Omental fat pad (tissue), 4 donors: ENCODE measurements around the gene ARHGEF17. TPM values are rescaled to one million over a fixed set of nuclear protein-coding genes. Genes with fewer than 3 reads are reported as not detected.

Experiments
- ATAC-seq: fragments of 150-250 bp; one replicate; pipeline ENCODE4 v1.9.1; 2016; ENCODE audit warnings: mild to moderate bottlenecking, moderate library complexity; ENCODE audit not compliant: low FRiP score
- DNase-seq: peaks from one replicate; pipeline ENCODE4 v3.0.0-alpha.2; 2019; ENCODE audit warnings: low spot score
- total RNA-seq, 4 donors: library from RNA; depleted of rRNA; stranded (reverse); fragments of >200 nt; gene quantifications; one replicate each; pipeline ENCODE4 v1.1.0, GENCODE V29; 2016
- TF ChIP-seq, protein P1 (sequence below), 3 donors: fragments of 450-650 bp; IDR thresholded peaks; one replicate each; pipeline ENCODE4 v1.5.1; 2016 to 2017; ENCODE audit warnings: antibody characterized with exemption in 3 of 3, mild to moderate bottlenecking in 3 of 3, moderate library complexity in 2 of 3

ARHGEF17 gene
- total RNA-seq, 4 donors from 2014 or later: 27.3 to 80.7 (median 31.9) TPM

DNA sequence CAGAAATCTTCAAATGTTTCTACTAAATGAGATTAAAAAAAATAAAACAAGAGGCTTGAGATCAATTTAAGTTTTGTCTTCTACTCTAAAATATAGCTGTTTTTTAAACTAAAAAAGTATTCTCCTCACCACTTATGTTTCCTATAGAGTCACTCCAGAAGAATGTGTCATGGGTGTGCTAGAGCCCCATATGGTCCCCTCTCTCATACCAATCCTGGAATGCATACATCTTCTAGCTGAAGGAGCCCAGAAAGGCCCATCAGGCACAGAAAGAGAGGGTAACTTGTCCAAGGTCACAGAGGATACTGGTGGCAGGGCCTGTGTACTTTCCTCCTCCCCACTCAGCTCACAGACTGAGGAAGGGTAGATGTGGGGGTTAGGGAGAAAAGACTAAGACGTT lies 102.6 kb downstream of the ARHGEF17 start:
- no peak for ATAC-seq

DNA sequence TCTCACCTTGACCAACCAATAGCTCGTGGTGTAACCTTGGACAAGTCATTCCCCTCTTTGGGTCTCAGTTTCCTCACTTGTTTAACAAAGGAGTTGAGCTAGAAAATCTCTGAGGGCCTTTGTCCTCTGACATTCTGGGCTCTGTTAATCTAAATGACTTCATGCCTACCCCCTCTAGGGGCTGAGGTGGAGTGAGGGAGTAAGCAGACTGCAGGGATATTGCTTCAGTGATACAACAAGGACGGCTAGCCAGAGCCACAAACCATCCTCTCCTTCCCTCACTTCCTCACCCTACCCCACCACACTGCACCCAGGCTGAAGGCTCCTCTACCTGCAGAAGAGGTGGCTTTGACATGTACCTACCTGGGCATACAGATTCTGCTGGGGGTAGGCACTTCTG lies 103.0 kb downstream of the ARHGEF17 start:
- ATAC-seq (peak; percentile 33), DNase-seq (no peak)
- TF ChIP-seq, protein P1, sequence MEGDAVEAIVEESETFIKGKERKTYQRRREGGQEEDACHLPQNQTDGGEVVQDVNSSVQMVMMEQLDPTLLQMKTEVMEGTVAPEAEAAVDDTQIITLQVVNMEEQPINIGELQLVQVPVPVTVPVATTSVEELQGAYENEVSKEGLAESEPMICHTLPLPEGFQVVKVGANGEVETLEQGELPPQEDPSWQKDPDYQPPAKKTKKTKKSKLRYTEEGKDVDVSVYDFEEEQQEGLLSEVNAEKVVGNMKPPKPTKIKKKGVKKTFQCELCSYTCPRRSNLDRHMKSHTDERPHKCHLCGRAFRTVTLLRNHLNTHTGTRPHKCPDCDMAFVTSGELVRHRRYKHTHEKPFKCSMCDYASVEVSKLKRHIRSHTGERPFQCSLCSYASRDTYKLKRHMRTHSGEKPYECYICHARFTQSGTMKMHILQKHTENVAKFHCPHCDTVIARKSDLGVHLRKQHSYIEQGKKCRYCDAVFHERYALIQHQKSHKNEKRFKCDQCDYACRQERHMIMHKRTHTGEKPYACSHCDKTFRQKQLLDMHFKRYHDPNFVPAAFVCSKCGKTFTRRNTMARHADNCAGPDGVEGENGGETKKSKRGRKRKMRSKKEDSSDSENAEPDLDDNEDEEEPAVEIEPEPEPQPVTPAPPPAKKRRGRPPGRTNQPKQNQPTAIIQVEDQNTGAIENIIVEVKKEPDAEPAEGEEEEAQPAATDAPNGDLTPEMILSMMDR (IDR thresholded peaks at IDR 0.05): no peak

More for the DNA sequence above, 102.6 kb downstream of the ARHGEF17 start:
- TF ChIP-seq, protein P1 (IDR thresholded peaks at IDR 0.05): no peak
- no peak for DNase-seq

DNA sequence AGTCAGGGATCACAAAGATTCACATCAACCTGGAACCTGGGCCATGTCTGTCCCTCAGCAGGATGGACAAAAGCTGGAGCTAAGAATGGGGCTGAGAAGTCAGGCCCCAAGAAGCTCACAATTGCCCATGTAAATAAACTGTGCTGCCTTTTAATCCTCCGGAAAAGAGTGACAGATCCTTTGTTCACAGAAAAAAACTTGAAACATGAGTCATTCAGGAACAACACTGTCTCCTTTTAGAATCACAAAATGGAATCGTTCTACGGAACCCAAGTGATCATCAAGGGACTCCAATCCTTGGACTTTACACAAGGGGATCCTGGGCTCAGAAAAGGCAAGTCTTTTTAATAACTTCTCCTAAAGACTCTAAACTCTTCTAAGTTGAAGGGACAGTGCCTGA lies 104.2 kb downstream of the ARHGEF17 start:
- DNase-seq (no peak), ATAC-seq (no peak)
- TF ChIP-seq, protein P1 (IDR thresholded peaks at IDR 0.05): no peak

DNA sequence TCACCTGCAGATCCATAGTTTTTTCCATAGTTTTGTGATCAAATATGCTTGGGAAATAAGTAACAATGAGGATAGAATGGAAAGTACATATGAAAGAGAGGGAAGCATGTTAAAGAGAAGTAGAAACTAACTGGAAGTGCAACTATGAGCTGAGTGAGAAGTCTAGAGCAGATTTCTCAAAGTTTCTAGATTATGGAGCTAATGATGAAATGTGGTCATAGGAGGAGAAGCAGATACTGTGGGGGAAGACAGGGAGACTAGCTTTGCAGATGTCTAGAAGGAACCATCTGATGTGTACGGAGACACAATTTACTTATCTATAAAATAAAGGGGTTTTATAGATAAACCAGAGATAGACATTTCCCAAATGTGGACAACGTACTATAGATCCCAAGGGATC lies 105.2 kb downstream of the ARHGEF17 start:
- no peak for ATAC-seq
- TF ChIP-seq, protein P1 (IDR thresholded peaks at IDR 0.05): no peak
- no peak for DNase-seq

DNA sequence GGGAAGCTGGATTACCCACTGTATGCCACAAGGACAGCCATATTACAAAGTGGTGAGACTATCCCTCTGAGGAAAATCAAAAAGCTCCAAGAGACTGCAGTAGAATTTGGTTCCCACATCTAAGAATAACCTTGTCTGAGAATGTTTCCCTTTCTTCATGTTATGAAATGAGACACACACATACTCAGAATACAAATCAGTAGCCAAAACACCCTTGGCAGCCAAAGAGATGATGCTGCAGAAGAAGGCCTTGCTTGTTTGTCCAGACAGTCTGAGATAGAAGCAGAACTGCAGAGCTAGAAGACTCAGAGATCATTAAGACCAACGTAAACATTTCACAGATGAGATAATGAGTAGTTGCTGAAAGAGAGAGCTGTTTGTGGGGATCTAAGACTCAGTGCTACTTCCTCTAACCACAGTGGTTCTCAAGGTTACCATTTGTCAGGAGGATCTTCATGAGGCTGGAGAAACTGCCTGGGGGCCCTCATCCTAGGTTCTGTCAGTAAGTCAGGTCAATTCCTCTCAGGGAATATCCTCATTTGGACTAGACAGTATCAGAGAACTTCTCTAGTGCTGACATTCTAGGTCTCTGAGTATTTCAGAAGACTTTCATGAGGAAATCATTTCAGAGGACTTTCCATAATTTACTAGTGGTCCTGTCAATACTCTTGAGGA lies 107.0 kb downstream of the ARHGEF17 start:
- ATAC-seq (no peak), DNase-seq (no peak)
- TF ChIP-seq, protein P1 (IDR thresholded peaks at IDR 0.05): no peak

DNA sequence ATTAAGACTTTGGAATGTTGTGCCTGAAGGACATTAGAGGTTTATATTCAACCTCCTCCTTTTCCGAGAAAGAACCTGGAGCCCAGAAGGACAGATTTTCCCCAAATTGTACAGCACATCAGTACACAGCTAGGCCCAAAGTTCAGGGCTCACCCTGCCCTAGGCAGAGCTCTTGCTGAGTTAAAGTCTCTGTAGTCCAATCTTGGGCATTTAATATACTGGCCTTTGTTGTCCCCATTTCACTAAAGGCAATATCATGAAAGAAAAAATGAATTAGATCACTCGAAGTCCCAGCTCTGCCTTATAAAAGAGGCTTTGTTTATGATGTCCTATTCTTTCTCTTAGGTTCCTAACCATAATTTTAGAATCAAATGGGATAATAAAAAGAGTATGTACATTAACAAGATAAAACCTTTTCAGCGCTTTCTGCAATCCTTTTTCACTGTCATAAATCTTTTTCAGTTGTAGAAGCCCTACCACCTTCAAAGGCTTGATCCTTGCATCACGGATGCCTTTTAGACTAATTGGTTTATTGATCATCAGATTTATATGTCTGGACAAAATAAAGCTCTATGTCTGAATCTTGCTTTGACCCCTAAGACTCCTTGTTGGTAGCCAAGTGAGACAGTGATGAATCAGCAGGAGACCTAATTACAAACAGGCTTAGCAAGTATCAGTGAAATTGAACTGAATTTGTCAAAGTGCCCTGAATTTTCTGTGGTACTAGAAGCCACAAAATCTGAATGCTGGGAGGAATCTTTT lies 108.0 kb downstream of the ARHGEF17 start:
- no peak for DNase-seq
- TF ChIP-seq, protein P1 (IDR thresholded peaks at IDR 0.05): no peak
- ATAC-seq: no peak

DNA sequence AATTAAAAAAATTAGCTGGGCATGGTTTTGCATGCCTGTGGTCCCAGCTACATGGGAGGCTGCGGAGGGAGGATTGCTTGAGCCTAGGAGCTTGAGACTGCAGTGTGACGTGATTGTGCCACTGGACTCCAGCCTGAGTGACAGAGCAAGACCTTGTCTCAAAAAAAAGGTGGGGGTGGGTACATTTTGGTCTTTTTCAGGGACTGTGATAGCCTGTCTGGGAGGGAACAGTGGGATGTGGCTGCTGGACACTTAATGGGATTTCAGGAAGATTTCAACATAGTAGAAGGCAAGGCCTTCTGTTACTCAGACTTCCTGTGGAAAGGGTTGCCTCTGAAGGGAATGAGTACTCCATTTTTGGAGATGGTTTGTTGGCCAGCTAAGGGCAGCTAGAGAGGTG lies 108.7 kb downstream of the ARHGEF17 start:
- no peak for DNase-seq
- ATAC-seq: no peak

More for the DNA sequence above, 108.7 kb downstream of the ARHGEF17 start:
- TF ChIP-seq, protein P1 (IDR thresholded peaks at IDR 0.05): no peak
